ENCODE data around the gene HDAC7. TPM values are rescaled to one million over a fixed set of nuclear protein-coding genes. Genes with fewer than 3 reads are reported as not detected.

The HDAC7 gene
- total RNA-seq, 4 donors from 2014 or later, result 58.3 to 105 (median 82.5) TPM

- TF ChIP-seq EP300 (IDR thresholded peaks at IDR 0.05), result no peak
- TF ChIP-seq POLR2AphosphoS5 (IDR thresholded peaks at IDR 0.05), result no peak
- no peak for TF ChIP-seq POLR2A (IDR thresholded peaks at IDR 0.05; ENCODE audit: low read depth)
- no peak for TF ChIP-seq CTCF (IDR thresholded peaks at IDR 0.05)
- whole genome bisulfite sequencing, result 85% methylated on average over 7 of the region's 7 CpGs
- peaks cover 0 to 63% (median 29%) of the 10 kb centered on the region in 4 donors for H3K36me3 ChIP-seq
- no peaks in the 10 kb centered on the region for H3K9me3 ChIP-seq
- intact Hi-C loops (cut with DNase I), result no loop called here
- no peak overlapping the region for H3K27ac ChIP-seq (replicated peaks in 1 of 4)
- peaks cover 6 to 12% (median 10%) of the 10 kb centered on the region in 4 donors for H3K4me1 ChIP-seq
- no peaks in the 10 kb centered on the region for H3K27me3 ChIP-seq
- DNase-seq (ENCODE audit: extremely low spot score), result no peak
- H3K4me3 ChIP-seq, result no peak overlapping the region
These were observed 73.2 kb downstream of the HDAC7 start for GRCh38 chr12:47746523-47746922.

GRCh38 chr12:47746073-47746472 is 73.6 kb downstream of the HDAC7 start:
- no peaks in the 10 kb centered on the region for H3K9me3 ChIP-seq
- no peak overlapping the region for H3K4me3 ChIP-seq
- no peak overlapping the region for H3K27ac ChIP-seq (replicated peaks in 1 of 4)
- TF ChIP-seq EP300 (IDR thresholded peaks at IDR 0.05), result no peak
- no peak for TF ChIP-seq POLR2A (IDR thresholded peaks at IDR 0.05; ENCODE audit: low read depth)
- TF ChIP-seq POLR2AphosphoS5 (IDR thresholded peaks at IDR 0.05), result no peak
- no peak for TF ChIP-seq CTCF (IDR thresholded peaks at IDR 0.05)
- H3K36me3 ChIP-seq, result peaks cover 0 to 58% (median 28%) of the 10 kb centered on the region in 4 donors
- 94% methylated on average over 5 of the region's 5 CpGs for WGBS
- peaks cover 10 to 13% (median 12%) of the 10 kb centered on the region in 4 donors for H3K4me1 ChIP-seq
- no peaks in the 10 kb centered on the region for H3K27me3 ChIP-seq
- intact Hi-C loops (cut with DNase I), result no loop called here
- DNase-seq (ENCODE audit: extremely low spot score), result no peak

- peaks cover 14 to 18% (median 16%) of the 10 kb centered on the region in 4 donors for H3K4me1 ChIP-seq
- WGBS, result 73% methylated on average over 16 of the region's 16 CpGs
These were observed 74.1 kb downstream of the HDAC7 start for GRCh38 chr12:47745485-47746041.

GRCh38 chr12:47744778-47745436 is 74.8 kb downstream of the HDAC7 start:
- no peak overlapping the region for H3K4me3 ChIP-seq
- WGBS, result 89% methylated on average over 8 of the region's 8 CpGs
- no peak overlapping the region for H3K27ac ChIP-seq (replicated peaks in 1 of 4)
- TF ChIP-seq POLR2A (IDR thresholded peaks at IDR 0.05; ENCODE audit: low read depth) (no peak), POLR2AphosphoS5 (IDR thresholded peaks at IDR 0.05) (no peak), EP300 (IDR thresholded peaks at IDR 0.05) (no peak), CTCF (IDR thresholded peaks at IDR 0.05) (no peak)
- DNase-seq (ENCODE audit: extremely low spot score), result no peak
- H3K4me1 ChIP-seq, result peaks cover 21 to 25% (median 22%) of the 10 kb centered on the region in 4 donors
- H3K36me3 ChIP-seq, result peaks cover 0 to 47% (median 21%) of the 10 kb centered on the region in 4 donors
- no peaks in the 10 kb centered on the region for H3K27me3 ChIP-seq
- intact Hi-C loops (cut with DNase I), result loop anchor here (5.0 kb wide), 1 partner anchor 32 kb away; no protein-coding TSS in a partner anchor
- H3K9me3 ChIP-seq, result no peaks in the 10 kb centered on the region

More at GRCh38 chr12:47745485-47746041, 74.1 kb downstream of the HDAC7 start:
- intact Hi-C loops (cut with DNase I), result no loop called here
- Histone ChIP-seq H3K27ac (replicated peaks in 1 of 4) (no peak overlapping the region), H3K27me3 (no peaks in the 10 kb centered on the region), H3K36me3 (peaks cover 0 to 53% (median 26%) of the 10 kb centered on the region in 4 donors), H3K4me3 (no peak overlapping the region), H3K9me3 (no peaks in the 10 kb centered on the region)
- TF ChIP-seq POLR2A (IDR thresholded peaks at IDR 0.05; ENCODE audit: low read depth) (no peak), EP300 (IDR thresholded peaks at IDR 0.05) (no peak), CTCF (IDR thresholded peaks at IDR 0.05) (no peak), POLR2AphosphoS5 (IDR thresholded peaks at IDR 0.05) (no peak)
- no peak for DNase-seq (ENCODE audit: extremely low spot score)

Measured in esophagus muscularis mucosa (tissue), 4 donors.